GM13977 (cell line): Measurements from ENCODE around the gene SLC41A3.

Experiments
- DNase-seq: peaks from one replicate; pipeline ENCODE4 v3.0.0; 2012; ENCODE audit warnings: low spot score
- CTCF ChIP-seq: IDR thresholded peaks from 2 replicates; pipeline ENCODE4 v1.5.1; 2012; ENCODE audit warnings: mild to moderate bottlenecking, control low read depth; ENCODE audit not compliant: insufficient read depth; ENCODE audit errors: extremely low read depth, missing control alignments
- in situ Hi-C: fragments of 300-500 bp; cut with MboI; formaldehyde crosslinking; loops from one replicate; pipeline ENCODE4 v1.12.0; 2022; ENCODE audit warnings: low sequenced_read_pairs, low pct_unique_long_range_greater_than_20kb, mixed read lengths, inconsistent platforms; ENCODE audit not compliant: unreplicated experiment

SLC41A3 gene

DNA sequence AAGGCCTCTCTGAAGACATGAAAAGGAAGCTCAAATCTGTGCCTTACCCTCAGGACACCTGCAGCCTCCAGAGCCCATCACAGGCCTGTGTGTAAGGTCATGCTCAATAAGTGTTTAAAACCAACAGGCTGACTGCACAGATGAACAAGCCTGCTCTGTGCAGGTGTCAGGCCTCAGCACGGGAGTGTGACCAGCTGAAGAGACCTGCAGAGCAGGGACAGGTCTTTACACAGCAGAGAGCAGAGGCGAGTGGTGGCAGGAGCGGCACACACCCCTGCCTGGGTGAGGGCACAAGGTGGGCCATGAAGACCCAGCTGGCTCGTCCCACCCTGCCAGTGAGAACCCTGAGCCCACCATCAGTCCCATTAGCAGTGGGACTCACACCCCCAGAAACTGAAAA is 58.1 kb downstream of the SLC41A3 start:
- TF ChIP-seq CTCF: no peak
- no peak for DNase-seq
- in situ Hi-C loops: no loop called here

GRCh38 chr3:126025116-126025729 is 58.7 kb downstream of the SLC41A3 start:
- TF ChIP-seq CTCF: no peak
- in situ Hi-C loops: no loop called here
- DNase-seq: no peak

DNA sequence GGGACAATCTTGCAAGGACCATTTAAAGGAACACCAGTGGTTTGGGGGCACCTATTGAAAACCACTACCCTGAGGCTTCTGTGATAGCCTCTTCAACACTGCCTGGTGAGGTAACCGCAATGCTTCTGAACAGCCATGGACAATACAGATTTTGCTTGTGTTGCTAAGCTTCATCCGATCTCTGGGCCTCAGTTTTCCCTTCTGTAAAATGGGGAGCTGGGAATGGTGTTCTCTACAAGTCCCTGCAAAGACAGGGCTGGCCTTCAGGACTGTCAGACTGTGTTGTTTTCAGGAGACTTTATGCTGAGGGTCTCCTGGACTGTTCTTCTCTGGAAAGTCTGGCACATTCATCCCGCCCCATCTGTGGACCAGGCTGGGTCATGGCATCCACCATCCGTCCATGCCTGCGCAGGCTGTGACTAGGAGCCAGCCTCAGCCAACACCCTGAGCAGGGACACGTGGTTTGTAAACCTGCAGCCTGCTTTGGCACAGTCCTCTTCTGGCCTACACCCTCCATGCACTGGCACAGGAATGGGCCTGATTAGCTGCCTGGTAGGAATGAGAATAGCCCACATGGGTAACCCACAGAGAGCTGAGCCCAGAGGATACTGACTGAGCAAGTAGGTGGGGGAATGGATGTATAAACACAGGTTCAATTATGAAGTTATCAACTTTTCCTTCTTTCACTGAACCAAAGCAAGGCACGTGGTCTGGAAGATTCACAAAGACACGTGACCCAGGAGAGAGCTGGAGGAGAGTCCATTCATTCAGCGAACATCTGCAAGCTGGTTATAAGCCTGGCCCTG is 59.7 kb downstream of the SLC41A3 start:
- DNase-seq: no peak
- in situ Hi-C loops: no loop called here
- TF ChIP-seq CTCF: no peak

- no peak for DNase-seq
- no peak for TF ChIP-seq CTCF
- in situ Hi-C loops: no loop called here
These were observed 60.5 kb downstream of the SLC41A3 start for GRCh38 chr3:126023390-126023789.

GRCh38 chr3:126022741-126023359 is 61.1 kb downstream of the SLC41A3 start:
- no peak for TF ChIP-seq CTCF
- in situ Hi-C loops: no loop called here
- DNase-seq: no peak

DNA sequence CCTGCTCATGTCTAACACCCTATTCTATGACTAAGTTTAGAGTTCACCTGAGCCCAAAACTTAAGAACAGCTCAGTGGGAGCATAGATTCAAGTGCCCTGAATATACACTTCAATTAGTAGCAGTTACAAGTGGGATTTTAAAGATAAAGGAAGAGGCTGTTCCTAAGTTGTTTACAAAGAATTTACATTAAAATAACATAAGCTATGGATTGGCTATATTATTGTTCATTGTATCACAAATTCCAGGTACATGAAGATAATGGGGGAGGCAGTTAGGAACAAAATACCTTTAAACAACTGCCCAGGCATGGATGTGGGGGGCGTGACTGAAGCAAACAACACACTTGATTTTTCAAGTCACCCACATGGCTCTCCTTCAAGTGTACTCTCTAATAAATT is 62.2 kb downstream of the SLC41A3 start:
- no peak for DNase-seq
- no peak for TF ChIP-seq CTCF
- in situ Hi-C loops: no loop called here
